CMK (cell line): Measurements from ENCODE around the gene RBMS3.

Source experiments
- DNase-seq: peaks from one replicate; pipeline ENCODE4 v3.0.0-alpha.2; 2010; ENCODE audit warnings: low read depth

Gene RBMS3

DNA sequence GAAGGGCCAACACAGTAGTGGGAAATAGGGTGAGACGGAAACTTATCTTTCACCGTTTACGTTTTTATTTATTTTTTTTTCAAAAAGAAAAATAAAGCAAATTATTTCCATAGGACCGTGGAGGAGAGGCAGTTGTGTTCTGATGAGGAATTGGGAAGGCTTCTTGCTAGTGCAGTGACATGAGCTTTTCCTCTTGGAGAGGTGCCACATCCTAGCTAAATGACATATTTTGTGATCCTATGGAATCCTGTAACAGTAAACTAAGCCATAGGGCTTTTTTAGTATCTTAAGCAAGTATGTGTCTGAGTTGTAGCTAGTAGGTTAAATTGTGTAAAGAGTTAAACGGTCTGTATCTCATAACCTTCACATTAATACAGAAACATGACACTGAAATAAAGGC is 609.9 kb downstream of the RBMS3 start:
- no peak for DNase-seq

DNA sequence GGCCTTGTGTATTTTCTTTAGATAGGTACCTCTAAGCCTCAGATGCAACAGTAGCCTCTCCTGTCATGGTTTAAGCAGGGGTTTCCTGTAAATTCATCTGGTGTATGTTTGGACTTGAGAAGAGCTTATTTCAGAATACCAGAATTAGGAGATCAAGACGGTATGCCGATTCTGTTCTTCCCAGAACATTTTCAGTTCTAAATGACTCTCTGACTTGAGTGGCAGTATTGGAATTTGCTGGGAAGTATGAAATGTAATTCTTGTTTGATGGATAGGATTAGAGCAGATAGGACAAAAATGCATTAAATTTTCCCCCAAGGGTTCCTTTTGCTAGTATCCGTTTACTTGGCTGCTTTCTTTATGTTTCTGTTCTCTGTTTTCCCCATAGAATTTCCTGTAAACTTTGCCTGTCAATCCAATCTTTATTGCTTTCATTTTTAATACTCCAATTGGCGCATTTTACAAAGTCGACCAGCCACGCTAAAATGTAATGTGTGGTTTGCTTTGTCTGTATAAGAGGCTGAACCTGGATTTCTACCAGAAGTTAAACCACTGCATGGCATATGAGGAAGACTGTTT is 612.2 kb downstream of the RBMS3 start:
- no peak for DNase-seq

DNA sequence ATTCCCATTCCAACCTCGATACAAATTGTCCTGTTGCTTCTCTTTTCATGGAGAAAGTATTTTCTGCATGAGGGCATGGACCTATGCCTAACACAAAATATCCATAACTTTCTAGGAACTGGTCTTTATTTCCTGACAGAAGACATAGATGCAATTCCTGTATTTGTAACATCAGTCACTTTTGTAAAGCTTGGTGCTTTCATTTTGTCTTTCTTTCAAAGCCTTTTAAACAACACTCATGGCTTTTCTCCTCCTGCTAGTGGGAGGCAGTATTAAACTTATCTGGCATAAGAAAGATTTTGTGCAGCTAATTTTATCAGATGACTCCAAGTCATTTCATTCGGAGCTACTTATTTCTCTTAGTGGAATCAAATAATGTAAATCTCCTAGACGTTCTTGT is 616.0 kb downstream of the RBMS3 start:
- DNase-seq, result no peak

DNA sequence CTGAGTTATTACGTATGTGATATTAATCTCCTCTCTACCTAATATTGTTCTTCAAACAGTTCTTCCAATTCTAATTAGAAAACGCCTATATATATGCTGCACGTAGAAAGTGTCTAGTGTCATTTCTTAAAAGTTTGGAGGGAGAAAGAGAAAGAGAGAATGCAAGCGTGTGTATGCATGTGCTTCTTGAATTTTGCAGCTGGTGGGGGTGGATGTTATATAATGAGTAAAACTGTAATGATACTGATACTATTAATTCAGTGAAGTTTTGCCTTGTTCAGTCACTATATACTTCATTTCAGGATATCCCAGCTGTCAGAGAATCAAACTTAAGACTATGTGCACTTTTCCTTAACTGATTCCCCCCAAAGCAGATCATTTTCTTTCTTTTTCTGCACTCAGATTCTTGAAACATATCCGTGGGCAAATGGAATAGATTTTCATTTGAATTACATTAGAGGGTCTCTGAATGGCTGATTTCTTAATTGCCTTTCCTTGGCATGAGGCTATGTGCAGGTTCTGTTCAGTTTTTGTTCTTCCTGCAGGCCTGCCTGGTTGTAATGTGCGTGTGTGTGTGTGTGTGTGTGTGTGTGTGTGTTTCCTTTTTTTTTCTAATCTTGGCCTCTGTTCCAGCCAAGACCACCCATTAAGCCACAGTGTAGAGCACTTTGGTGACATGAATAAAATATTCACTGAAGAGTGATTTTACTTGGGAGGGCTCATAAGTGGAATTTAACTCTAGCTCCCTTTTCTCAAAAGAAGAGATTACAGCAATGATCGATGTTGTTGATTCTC is 617.5 kb downstream of the RBMS3 start:
- DNase-seq, result no peak

DNA sequence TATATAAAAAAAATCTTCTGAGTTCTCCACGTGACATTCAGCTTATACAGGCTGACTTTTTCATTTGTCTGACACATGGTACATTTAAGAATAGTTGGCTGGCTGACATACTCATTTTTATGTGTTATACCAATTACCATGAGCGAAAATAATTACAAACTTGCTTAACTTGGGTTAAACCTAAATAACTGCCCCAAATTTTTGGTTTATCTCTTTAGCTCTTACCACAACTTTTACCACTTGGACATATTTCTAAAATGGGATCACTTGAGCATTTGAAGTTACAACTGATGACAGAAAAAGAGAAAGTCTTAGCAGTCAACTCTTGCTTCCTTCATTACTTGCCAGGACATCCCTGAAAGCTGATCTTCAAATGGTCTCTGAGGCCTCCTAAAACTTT is 618.1 kb downstream of the RBMS3 start:
- DNase-seq, result no peak

DNA sequence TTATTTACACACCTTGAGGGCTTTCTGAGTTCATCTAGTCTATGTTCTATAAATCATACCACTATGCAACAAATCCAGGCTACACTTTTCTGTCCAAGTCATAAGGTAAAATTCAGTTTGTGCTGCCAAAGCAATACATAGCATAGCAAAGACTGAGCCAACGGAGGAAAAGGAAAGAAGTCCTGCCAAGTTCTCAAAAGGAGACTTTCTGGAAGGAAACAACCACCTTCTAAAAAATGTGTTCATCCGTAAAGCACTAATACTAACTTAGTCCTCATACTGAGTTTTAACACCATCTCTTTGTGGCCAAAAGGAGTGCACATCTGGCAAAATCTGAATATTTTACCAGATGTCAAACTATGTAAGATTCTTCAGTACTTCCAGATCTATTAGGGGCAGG is 620.2 kb downstream of the RBMS3 start:
- no peak for DNase-seq

DNA sequence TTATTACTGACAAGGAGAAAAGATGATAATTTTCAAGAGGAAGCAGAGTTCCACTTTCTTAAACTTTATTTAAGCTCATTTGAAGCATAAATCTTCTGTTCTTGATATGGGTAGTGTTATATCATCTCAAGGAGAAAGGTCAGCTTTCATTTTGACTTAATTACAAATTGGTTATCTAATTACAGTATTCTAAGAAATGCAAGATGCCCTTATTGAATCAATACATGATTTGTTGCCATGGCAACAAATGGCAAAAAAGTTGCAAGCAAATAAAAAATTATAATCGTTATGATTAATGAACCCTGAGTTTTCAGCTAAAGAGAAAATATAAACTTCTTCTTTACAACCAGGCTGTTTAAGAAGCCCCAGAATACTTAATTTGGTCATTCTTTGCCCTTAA is 622.7 kb downstream of the RBMS3 start:
- DNase-seq, result no peak

DNA sequence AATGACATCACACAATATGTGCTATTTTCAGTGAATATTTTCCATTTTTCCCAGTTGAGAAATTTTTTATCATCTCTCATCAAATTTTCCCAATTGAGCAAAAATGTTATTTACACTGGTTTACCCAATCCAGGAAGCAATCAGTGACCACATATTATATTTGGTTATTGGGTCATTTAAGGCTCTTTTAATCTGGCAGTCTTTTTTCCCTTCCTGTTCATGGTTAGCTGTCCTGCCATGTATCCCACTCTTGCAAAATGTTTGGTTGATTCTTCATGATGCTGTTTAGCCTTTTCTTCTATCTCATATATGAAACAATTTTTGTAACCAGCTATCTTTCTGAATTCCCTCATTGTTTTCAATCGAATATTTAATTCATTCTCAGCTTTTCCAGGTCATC is 626.0 kb downstream of the RBMS3 start:
- DNase-seq, result no peak

DNA sequence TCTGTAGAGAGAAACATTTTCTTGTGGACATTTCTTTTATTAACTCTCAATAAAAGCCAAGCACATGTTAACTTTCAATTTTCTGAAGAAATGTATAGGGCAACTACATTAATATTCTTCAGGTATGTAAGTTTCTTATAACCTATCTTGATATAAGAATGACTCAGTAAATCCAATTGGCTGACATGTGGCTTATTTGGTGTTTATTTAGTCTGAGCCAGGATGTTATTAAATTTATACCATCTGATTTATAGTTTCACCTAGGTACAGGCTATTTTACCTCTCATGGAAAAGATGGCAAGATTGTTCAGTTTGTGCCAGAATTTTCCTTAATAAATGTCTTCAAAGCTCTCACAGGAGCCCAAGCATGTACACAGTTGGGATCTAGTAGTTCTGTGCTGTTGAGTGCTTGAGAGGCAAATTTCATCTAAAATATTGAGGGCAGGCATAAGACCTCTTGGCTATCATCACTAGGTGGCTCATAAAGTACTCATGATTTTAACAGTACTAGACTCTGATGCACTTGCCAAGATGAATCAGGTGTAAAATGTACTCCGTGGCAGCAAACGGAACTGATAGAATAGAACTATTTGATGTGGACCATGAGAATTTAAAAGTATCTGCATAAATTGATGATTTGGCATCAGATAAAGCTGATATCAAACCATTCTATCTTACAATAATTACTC is 631.9 kb downstream of the RBMS3 start:
- no peak for DNase-seq

DNA sequence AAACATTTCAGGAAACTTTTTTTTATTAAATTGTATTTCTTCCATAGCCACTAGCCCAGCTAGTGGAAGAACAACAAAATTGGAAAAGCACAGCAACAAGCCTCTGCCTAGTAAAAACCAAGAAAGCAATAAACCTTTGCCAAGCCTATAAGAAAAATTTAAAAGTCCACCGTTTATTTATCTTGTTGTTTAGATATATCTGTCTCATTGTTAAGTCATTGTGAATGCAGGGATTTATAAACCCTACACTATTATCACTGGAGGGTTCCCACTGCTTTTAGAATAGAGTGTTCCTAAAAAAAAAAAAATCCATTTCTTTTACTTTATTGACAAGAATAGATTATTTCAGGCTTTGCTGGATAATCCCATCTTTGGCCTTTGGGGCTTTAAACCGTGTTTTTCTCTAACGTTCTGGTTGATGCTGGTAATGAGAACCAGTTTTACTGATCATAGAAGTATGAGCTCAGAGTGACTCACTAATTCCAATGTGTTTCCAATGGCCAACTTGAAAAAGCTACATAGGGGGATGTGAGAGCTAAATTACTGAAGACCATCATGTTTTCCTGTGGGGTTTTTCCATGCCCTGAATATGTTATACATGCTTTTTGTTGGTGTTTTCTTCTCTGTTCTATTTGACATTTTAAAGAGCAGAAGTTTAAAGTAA is 634.1 kb downstream of the RBMS3 start:
- no peak for DNase-seq

DNA sequence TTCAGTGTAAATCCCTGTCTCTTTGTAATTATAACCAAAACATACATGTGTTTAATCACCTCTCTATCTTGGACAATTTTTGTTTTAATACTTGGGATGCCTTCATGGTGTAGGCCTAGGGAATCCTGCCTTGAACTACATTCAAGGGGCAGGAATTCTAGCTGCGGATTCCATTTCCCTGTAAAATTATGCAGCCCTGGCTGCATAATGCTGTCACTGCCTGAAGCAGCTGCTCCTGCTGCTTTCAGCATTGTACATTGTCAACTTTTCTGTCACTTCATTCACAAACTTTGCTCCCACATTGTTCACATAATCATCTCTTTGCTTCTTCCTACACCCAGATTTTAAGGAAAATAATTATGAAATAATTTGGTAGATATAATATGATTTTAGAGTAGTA is 638.7 kb downstream of the RBMS3 start:
- no peak for DNase-seq

DNA sequence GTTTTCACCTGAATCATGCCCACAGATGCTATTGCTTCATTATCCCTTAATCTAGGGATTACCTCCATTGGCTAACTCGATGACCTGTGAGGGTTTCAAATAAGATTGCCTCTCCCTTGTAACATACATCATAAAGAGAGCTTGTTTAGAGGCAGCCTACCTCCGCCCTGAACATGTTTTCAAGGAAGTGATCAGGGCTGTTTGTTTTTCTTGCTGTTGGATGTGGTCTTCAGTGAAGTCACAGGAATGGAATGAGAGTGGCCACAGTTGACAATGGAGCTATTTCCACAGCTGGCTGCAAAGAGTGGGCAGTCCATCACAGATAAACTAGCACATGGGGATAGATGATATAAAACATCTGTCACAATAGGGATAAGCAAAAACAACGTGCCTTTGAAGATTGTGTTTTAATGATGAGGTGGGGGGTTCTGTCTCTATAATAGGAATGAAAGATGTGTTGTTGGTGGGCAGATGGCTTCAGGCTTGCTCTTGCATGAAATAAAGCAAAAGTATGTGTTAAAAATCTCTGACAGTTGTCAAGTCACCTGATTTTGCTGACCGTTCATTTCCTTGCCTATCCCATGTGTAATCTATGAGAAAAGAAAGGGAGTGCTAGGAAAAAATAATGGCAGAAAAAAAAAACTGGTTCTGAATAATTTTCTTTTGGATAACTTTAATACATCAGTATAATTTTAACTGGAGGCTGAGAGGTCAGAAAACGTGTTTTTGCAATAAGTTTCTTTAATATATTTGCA is 642.3 kb downstream of the RBMS3 start:
- no peak for DNase-seq

DNA sequence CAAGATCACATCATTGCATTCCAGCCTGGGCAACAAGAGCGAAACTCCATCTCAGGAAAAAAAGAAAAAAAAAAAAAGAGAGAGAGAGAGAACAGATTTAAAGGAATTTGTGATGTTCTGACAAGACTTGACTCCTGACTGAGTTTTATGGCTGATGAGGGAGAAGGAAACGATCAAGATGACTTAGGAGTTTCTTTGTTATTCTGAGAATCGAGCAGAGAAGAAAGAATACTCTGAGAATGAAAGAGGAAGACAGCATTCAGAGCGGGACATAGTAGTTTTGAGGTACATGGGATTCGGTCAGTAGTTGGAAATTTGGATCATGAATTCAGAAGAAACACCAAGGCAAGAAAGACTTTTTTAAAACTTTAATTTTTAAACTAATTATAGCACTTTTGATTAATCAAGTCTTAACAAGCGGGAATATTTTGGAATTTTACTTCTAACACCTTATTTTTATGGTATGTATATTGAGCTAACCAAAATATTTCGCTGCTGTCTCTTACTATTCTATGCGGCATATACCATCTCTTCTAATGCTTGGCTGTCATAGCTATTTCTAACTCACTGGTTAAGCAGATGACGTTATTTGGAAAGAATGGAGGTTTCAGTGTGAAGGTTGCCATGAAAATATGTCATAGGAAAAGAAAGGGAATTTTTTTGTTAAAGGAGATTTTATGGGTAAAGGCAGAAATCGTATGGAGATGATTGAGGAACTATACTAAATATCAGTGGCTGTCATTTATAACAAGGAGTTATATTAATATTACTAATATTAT is 644.1 kb downstream of the RBMS3 start:
- DNase-seq, result no peak

DNA sequence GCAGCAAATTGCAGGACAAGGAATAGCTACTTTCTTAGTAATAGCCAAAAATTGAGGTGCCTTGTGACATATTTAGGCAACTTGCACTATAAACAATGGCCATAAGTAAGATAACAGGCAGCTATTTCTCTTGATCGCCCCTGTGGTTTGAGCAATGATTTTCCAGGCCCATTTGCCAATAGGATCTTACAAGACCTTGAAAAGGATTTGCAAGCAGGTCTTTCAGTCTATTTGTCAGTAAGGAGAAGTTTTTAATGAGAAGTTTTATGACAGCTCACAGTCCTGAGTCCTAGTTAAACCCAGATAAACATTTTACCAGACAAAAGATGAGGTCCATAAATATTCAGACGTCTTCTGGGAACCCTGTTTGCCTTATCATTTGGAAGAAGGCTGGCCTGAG is 645.5 kb downstream of the RBMS3 start:
- no peak for DNase-seq

DNA sequence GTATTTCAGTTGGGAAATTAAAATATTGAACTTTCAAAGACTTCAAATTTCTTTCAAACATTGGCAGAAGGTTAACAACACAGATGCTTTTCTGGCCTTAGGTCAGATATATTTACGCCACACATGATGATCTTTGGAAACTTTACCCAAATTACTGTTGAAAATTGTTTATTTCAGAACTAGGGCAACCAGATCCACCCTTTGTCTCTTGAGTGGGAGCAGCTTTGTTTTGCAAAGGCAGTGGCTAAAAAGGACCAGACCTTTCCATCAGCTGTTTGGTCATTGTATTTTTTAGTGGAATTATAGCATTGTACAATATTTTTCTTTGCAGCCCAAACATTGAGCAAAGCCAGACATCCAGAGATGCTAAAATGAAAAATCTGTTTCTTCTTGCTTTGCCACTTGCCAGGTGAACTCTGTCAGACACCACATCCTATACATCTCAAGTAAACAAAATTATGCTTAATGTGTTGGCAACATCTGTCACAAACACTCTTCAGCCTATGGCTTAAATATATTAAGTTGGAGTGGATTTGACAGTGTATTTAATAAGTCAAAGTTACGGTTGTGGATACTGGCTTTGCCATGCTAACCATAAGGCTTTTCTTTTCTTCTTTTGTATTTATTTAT is 651.9 kb downstream of the RBMS3 start:
- DNase-seq, result no peak

DNA sequence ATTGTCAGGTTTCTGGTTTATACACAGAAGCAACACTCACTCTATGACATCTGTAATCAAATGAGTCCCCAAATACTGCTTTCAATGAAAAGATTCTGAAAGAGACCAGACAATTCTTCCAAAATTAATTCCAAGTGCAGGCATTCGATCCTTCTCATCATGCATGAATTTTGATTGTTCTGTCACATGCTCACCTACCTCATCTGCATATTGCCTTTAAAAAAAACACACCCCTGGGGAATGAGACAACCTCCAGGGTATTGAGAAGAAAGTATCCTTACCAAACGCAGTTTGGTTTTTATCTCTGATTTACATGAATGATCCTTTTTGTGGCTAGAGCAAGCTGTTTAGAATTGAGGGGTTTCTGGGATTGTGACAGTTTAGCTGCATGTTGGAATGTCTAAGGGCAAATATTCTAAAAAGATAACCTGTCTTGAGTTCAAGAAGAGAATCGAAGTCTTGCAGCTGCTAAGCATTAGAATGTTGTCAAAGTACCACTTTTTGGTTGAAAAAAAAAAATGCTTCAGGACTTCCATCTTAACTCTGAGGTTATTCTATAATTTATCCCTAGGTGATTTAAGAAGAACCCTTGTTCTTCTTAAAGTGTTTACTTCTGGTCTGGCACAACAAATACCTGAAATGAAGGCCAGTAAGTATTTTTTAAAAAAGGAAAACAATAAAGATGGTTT is 653.1 kb downstream of the RBMS3 start:
- no peak for DNase-seq

DNA sequence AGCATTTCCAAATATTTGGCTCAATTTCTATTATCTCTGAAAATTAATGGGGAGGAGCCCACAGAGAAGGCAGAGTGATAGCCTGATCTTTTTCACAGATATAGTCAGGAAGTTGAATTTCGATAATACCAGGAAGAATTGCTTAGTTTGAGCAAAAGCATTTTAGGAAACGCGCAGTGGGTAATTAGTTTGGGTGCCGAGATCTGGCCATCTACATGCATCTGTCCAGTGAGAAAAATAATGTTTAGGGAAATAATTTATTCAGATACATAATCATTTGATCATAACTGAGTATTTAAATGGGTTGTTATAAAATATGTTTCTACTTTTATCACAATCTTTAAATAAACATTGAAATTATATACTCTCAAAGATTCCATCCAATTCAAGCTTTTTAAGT is 653.9 kb downstream of the RBMS3 start:
- no peak for DNase-seq

DNA sequence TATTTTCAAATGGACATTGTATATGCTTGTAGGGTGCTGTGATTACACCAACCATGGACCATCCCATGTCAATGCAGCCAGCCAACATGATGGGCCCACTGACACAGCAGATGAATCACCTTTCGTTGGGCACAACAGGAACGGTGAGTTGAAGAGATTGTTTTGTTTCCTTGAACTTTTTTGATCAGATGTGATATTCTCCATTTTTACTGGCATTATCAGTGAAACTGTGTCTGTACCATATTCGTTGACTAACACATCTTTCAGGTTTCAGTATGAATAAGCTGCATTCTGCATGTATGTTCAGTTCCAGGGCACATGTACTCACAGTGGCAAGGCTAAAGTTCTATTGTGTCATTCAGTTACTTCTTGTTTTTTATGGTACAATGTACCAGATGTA is 655.2 kb downstream of the RBMS3 start:
- DNase-seq, result no peak

DNA sequence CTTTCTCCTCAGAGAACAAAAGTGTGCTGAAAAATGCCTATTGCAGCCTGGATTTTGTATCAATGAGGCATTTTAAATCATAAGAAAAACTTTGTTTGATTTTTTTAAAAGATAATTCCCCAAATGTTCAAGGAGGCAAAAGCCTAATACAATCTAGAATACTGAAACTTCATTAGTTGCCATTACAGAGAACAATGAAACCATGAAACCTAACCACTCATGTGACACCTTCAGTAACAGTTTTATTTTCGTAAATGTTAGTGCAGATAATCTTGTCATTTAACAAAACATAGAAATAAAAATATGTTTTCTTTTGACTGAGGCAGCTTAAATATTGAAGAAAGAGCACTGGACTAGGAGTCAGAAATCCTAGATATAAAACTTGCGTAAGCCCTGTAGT is 655.9 kb downstream of the RBMS3 start:
- no peak for DNase-seq

DNA sequence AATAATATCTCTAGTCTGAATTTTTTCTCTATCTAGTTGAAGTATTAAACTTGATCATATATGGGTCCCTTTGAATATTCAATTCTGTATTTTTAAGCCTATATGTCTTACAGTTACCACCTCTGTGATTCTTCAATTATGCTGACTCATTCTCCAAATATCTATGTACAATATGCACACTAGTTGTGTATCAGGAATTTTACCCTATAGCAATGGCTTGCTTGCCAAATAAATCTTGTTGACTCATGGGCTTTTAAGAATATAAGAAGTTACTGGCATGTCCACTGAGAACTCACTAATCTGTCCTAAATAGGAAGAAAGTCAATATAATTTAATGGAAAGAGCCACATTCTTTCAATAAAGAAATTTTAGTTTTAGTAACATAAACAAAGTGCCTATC is 656.3 kb downstream of the RBMS3 start:
- no peak for DNase-seq
